ENCODE data around the gene CCDC89. TPM values are rescaled to one million over a fixed set of nuclear protein-coding genes. Genes with fewer than 3 reads are reported as not detected.
A peak's percentile ranks its signal among the peaks of the same experiment; 100 is the strongest.

The CCDC89 gene
- total and polyA plus RNA-seq, 9 of the 15 experiments (the other 6 are each of a cell fraction or from before 2014, with no cell fraction given): 0.07 to 0.09 TPM; not detected in 7

DNA sequence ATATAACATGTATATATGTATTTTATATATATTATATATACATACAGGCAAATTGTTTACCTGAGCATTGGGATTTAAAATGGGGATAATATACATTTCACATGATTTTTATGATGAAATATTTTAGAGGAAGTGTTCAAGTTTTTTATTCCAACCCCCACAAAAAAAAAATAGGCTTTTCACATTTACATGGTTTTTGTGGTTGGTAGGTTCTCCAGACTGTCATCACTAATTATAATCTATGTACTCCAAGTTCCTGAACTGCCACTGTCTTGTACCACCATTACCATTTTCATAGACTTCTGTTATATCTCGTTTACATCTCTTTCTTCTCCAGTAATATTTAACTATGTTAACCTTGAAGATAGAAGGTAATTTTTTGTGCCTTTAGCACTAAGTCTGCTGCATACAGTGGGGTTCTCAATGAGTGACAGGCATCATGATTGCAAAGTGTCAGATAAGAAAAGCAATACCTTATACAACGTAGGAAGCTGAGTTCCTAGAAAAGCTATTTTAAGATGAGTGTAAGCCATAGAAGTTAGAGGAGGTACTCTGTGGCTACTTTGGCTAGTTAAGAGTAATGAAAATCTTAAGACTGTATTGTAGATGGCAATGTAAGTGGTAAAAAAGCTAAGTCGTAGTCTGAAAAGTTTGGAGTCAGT, 33.1 kb downstream of the CCDC89 start:
- Histone ChIP-seq H3K9ac (ENCODE audit: insufficient read depth in 1 of 2, low read depth in 2 of 2, low read length in 2 of 2) (no peak overlapping the region; a peak in 1 of 4 replicates), H2AFZ (ENCODE audit: low read depth, low read length) (no peak overlapping the region), H3K4me2 (ENCODE audit: insufficient read depth, low read length) (peak overlapping the region; percentile 18; the same call in 1 of the 2 replicates), H3K9me3 (replicated peaks; ENCODE audit: control insufficient read depth, insufficient read depth, low read depth, low read length) (no peaks in the 10 kb centered on the region), H4K20me1 (replicated peaks; ENCODE audit: control insufficient read depth, insufficient read depth, low read length) (peaks cover 4% of the 10 kb centered on the region; the same call in 1 of the 2 replicates), H3K36me3 (ENCODE audit: control insufficient read depth, insufficient read depth, low read length) (peaks cover 54% of the 10 kb centered on the region), H3K9me1 (ENCODE audit: control insufficient read depth, insufficient read depth, low read length) (no peaks in the 10 kb centered on the region), H3K79me2 (ENCODE audit: control insufficient read depth, insufficient read depth, low read length) (peaks cover 61% of the 10 kb centered on the region), H3K27ac (ENCODE audit: extremely low read depth, low read depth, low read length) (peak overlapping the region; percentile 40; the same call in 2 of the 3 replicates), H3K4me3 (no peak overlapping the region), H3K27me3 (ENCODE audit: control insufficient read depth in 2 of 2, insufficient read depth in 2 of 2, low read length in 2 of 2) (no peaks in the 10 kb centered on the region), H3K4me1 (replicated peaks in 1 of 2; ENCODE audit: control insufficient read depth in 2 of 2, insufficient read depth in 2 of 2, low read length in 2 of 2) (peaks cover 11 to 25% of the 10 kb centered on the region in 2 experiments)
- DNase-seq (ENCODE audit: extremely low read depth in 1 of 4, low spot score in 3 of 4): peak in 1 of 4 experiments; percentile 39
- WGBS (ENCODE audit: insufficient coverage, low coverage, missing lambda C conversion rate): 10% methylated on average over 3 of the region's 3 CpGs
- FAIRE-seq: no peak
- BruUV-seq (replicated peaks): no TSS peak
- ATAC-seq: peak; percentile 18
- ChIA-PET CTCF (ENCODE audit: low intra/inter-chr PET ratio) (no interaction called here), POLR2A (interaction anchor here (0.6 to 7.8 kb wide), 4 partner anchors 8 to 471 kb away, joined by 3 to 145 read pairs (median 20); partner anchors contain the start of gene CREBZF)
- intact Hi-C loops (cut with micrococcal nuclease): no loop called here
- in situ Hi-C loops (cut with MboI): no loop called here
- TF ChIP-seq, protein P1, sequence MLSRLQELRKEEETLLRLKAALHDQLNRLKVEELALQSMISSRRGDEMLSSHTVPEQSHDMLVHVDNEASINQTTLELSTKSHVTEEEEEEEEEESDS (CRISPR knock-in tag; IDR thresholded peaks at IDR 0.05): no peak
- TF ChIP-seq, protein P2, sequence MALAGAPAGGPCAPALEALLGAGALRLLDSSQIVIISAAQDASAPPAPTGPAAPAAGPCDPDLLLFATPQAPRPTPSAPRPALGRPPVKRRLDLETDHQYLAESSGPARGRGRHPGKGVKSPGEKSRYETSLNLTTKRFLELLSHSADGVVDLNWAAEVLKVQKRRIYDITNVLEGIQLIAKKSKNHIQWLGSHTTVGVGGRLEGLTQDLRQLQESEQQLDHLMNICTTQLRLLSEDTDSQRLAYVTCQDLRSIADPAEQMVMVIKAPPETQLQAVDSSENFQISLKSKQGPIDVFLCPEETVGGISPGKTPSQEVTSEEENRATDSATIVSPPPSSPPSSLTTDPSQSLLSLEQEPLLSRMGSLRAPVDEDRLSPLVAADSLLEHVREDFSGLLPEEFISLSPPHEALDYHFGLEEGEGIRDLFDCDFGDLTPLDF (CRISPR knock-in tag; IDR thresholded peaks at IDR 0.05): no peak
- TF ChIP-seq DPF2 (IDR thresholded peaks at IDR 0.05) (0 out of 2 replicates have a peak, but pooled peaks have one; percentile 44), SUPT5H (IDR thresholded peaks at IDR 0.05) (0 out of 2 replicates have a peak, but pooled peaks have one; percentile 19), GATA2 (CRISPR knock-in tag; IDR thresholded peaks at IDR 0.05) (0 out of 2 replicates have a peak, but pooled peaks have one; percentile 36), ZNF121 (CRISPR knock-in tag; conservative IDR thresholded peaks at IDR 0.05) (no peak), KLF10 (CRISPR knock-in tag; IDR thresholded peaks at IDR 0.05) (no peak), GABPA (tag; conservative IDR thresholded peaks at IDR 0.05; ENCODE audit: low read depth) (0 out of 2 replicates have a peak, but pooled peaks have one; percentile 15), SRF (CRISPR knock-in tag; IDR thresholded peaks at IDR 0.05) (no peak), POLR2H (tag; IDR thresholded peaks at IDR 0.05; ENCODE audit: low read depth) (peak; percentile 36; the same call in 1 of the 2 replicates), ZNF644 (tag; IDR thresholded peaks at IDR 0.05; ENCODE audit: low read depth) (no peak), LCOR (CRISPR knock-in tag; IDR thresholded peaks at IDR 0.05) (no peak), MCM3 (IDR thresholded peaks at IDR 0.05) (no peak), MEF2A (IDR thresholded peaks at IDR 0.05; ENCODE audit: control insufficient read depth, low read depth, low read length) (0 out of 2 replicates have a peak, but pooled peaks have one; percentile 56), TOE1 (IDR thresholded peaks at IDR 0.05; ENCODE audit: borderline replicate concordance) (no peak), TOE1 (CRISPR knock-in tag; IDR thresholded peaks at IDR 0.05; ENCODE audit: borderline replicate concordance, low read depth) (no peak)
- TF ChIP-seq, protein P3, sequence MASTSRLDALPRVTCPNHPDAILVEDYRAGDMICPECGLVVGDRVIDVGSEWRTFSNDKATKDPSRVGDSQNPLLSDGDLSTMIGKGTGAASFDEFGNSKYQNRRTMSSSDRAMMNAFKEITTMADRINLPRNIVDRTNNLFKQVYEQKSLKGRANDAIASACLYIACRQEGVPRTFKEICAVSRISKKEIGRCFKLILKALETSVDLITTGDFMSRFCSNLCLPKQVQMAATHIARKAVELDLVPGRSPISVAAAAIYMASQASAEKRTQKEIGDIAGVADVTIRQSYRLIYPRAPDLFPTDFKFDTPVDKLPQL (IDR thresholded peaks at IDR 0.05; ENCODE audit: extremely low read depth, insufficient read length): no peak
- TF ChIP-seq, protein P4, sequence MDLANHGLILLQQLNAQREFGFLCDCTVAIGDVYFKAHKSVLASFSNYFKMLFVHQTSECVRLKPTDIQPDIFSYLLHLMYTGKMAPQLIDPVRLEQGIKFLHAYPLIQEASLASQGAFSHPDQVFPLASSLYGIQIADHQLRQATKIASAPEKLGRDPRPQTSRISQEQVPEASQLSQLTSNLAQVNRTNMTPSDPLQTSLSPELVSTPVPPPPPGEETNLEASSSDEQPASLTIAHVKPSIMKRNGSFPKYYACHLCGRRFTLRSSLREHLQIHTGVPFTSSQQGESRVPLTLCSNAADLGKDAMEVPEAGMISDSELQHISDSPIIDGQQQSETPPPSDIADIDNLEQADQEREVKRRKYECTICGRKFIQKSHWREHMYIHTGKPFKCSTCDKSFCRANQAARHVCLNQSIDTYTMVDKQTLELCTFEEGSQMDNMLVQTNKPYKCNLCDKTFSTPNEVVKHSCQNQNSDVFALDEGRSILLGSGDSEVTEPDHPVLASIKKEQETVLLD (IDR thresholded peaks at IDR 0.05): no peak
